ENCODE results near the gene CHSY3. TPM values are rescaled to one million over a fixed set of nuclear protein-coding genes. Genes with fewer than 3 reads are reported as not detected.

The CHSY3 gene
- polyA plus RNA-seq, 10 donors: 4.3 to 7.2 (median 5.6) TPM

DNA sequence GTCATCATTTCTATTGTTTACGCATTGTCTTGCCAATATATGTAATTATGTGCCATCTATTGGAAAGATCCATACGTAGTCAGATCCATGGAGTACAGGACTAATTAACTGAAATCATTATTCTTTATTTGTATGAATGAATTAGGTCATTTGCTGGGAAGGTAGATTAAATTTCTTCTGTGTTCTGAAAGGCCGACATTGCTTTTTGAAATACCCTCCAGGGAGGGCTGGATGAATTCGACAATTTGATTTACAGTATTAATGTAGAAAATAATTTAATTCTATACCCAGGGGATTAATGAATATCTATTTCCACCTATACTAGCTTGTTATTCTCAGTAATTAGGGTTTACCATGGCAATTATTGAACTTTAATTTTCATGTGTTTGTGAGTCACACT, 117.6 kb downstream of the CHSY3 start:
- DNase-seq: no peak

DNA sequence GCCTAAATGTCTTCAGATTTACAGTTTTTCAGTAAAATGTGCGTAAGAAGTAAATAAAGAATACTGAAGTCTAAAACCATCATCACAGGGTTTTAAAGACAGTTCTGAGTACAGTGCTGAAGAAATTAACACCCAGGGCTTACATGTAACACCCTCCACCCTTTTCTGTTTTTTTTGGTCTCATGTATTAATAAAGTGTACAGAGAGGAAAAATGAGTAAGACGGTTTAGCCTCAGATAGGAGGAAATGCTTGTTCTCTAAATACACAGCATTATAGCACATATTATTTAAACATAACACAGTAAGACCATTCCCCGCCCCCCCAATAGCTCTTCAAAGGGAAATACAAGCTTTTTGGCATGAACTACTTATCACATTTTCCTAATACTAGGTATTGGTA, 119.3 kb downstream of the CHSY3 start:
- no peak for DNase-seq

DNA sequence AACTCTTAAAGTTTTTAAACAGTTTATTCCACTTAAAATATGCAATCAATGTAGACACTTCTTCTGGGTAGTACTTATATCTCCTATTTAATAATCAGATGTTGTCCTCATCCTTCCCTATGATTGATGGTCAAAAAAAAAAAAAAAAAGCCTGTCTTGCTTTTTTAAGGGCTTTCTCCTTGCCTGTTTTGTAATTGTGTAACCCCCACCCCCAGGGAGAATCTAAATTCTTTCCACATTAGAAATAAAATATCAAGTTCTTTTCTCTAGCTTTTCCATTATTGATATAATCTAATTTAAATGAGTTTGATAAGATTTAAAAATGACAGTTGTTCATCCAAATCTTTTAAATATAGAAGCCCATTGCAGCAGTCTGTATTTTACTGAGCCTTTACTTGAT, 119.7 kb downstream of the CHSY3 start:
- peak in 1 of 3 donors; percentile 19 for DNase-seq

DNA sequence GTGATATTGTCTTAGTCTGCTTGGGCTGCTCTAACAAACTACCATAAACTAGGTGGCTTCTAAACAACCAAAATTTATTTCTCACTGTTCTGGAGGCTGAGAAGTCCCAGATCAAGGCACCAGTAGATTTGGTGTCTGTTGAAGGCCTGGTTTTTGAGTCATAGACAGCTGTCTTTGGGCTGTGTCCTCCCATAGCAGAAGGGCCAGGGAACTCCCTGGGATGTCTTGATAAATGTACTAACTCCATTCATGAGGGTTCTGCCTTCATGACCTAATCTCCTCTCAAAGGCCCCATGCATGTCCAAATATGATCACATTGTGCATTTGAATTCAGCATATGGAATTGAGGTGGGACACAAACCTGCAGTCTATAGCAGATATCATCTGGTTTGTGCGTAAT, 121.2 kb downstream of the CHSY3 start:
- no peak for DNase-seq

DNA sequence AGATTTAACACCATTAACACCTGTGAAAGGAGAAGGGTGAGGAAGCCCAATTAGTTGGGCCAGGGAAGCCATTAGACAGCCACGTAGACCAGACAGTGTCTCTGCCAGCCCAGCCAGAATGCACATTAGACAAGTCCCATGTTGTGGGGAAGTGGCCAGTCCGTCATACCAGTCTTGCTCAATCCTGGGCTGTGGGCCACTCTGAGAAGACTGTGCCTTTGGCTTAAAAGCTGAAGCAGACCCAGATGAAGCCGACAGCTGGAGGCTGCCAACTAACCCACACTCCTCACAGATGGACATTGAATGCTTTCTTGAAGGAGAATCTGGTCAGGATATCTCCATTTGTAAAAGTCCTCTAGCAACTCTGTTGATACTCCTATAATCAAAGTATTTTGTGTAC, 128.5 kb downstream of the CHSY3 start:
- no peak for DNase-seq

DNA sequence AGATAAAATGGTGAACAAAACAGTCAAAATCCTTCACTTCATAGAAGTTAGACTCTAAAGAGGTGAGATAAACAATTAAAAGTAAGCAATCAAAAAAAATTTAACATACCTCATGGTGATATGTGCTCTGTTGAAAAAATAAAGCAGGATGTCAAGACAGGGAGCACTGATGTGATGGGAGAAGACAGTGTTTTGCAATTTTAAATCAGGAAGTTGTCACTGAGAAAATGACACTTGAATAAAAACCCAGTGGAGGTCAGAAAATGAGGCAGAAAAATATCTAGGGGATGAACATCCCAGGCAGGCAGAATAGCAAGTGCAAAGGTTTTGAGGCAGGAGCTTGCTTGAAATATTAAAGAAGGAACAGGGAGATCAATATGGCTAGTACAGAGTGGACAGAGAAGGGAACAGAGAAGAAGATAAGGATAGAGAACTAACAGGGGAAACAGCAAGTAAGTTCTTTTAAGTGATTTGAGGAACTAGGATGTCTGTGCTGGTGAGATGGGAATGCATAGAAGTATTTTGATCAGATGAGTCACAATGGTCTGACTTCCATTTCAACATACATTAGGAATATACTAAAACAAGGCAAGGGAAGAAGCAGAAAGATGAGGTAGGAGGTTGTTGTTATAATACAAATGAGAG, 130.4 kb downstream of the CHSY3 start:
- DNase-seq: peak in 1 of 3 donors; percentile 43

DNA sequence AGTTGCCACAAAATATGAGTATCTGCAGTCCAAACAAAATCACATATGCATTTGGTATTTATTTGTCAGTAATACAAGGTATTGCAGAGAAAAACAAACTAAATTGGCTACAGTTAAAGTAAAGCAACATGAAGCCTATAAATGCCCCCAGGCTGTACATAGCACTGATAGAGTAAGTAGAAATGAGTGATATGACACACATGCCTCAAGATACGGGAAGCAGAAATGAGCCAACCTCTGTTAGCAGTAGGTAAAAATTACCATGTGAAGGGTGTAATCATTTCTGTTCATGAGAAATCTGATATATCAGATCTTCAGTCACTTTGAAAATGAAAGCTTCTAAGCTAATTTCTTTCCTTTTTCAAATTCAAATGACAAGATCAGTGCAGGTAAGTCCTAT, 131.1 kb downstream of the CHSY3 start:
- DNase-seq: no peak

DNA sequence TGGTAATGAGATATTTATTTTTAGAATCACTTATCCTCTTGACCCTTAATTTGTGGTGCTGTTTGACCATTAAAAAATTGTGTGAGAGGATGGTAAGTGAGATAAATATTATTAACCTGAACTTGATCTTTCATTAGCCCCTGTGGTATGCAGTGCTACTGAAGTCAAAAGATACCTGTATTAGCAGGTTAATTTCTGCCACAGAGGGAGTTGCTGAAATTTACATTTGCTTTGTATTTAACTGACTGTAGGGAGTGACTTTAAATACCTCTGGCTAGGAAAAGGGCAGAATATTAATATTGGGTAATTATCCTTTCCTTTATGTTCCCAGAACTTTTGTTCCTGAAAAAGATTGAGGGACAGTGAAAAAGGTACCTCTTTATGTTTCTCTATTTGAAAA, 133.6 kb downstream of the CHSY3 start:
- no peak for DNase-seq

DNA sequence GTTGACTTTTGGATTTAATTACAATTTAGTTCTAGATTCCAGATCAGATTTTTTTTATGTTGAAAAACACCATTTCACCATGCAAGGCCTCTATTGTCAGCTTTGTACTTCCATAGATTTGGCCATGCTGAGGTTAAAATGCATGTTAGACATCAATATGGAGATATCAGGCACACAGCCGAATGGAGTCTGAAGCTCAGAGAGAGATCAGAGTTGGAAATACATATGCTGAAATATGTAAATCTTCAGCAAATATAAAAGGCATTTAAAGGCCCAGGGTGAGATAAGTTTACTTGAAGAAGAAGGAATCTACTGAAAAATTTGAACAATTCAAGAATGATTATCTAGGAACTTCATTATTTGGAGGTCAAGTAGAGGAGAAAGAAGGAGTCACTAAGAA, 139.6 kb downstream of the CHSY3 start:
- no peak for DNase-seq

DNA sequence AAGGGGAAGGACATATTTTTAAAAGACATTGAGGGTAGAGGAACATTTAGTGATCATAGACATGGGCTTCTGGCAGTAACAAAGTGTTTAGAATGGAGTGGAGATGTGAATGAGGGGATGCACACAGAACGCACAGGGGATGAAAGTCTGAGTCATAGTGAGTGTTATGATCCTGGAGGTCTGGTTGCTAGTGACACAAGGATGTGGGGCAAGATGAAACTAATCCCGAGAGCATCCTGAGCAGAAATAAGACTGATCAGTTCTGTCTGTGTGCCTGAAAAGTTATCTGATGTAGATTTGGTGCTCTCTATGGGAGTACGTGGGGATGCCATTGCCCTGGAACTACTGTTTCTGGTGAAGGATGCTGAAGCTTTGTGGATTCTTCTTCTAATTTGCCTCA, 141.1 kb downstream of the CHSY3 start:
- DNase-seq: peak in 1 of 3 donors; percentile 39

DNA sequence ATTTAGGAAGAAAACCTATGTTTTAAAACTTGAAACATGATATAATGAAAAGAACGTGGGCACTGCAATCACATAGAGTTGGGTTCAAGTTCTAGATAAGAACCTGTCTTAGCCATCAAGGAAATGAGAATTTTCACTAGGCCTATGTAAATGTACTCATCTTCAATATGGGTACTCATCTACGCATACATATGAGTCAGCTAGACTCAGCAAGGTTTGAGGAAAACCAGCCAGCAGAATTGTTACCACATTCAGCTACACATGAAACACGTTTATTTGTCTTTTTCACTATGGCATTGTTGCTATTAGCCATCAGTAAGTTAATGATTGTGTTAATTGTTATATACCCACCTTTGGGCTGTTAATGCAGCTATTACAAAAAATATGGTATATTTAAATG, 146.3 kb downstream of the CHSY3 start:
- DNase-seq: no peak

DNA sequence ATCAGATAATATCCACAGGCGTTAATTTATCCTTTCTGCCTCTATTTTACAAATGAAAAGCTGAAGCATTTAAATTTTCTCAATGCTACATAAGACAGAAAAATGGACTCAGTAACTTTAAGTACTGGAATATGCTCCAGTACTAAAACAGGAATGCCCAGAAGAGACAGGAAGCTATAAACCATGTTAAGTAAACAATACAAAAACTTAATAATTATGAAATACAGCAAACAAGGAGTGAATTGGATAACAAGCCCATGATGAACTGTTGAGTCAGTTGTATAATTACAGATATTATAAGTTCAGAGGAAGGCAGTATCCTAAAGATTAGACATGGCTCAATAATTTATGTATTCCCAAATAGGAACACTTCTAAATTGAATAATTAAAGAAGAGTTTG, 148.5 kb downstream of the CHSY3 start:
- DNase-seq: no peak

DNA sequence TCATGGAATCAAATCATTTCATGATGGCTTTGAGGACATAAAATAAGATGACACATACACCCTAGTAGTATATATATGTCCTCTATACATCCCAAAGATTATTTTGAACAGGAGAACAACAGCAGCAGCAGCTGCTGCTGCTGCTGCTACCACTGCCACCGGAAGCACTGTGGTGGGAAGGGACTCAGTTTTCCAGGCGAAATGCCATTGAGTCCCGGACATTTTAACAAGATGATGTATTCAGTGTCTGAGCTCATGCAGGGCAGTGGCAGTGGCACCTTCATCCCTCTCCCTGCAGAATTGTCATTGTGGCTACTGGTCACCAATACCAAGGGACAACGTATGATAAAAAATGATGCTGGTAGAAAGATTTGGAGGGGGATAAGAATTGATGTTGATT, 151.3 kb downstream of the CHSY3 start:
- no peak for DNase-seq

DNA sequence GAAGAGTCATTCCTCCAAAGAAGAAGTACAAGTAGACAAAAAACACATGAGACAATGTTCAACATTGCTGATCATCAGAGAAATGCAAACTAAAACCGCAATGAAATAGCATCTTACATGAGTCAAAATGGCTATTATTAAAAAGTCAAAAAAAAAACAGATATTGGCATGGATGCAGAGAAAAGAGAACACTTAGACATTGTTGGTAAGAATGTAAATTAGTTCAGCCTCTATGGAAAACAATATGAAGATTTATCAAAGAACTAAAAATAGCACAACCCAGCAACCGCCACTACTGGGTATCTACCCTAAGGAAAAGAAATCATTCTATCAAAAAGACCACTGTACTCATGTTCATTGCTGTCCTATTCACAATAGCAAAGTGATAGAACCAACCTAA, 157.5 kb downstream of the CHSY3 start:
- no peak for DNase-seq

DNA sequence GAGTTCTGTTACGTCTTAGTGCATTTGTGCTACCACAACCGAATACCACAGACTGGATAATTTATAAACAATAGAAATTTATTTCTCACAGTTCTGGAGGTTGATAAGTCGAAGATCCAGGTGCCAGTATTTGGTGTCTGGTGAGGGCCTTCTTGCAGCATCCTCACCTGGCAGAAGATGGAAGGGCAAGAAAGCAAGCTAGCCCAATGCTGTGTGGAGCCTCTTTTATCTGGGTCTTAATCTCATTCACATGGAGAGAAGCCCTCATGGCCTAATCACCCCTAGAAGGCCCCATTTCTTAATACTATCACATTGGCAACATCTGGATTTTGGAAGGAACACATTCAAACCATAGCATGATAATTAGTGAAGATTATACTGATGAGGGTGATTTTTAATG, 159.3 kb downstream of the CHSY3 start:
- DNase-seq: no peak

DNA sequence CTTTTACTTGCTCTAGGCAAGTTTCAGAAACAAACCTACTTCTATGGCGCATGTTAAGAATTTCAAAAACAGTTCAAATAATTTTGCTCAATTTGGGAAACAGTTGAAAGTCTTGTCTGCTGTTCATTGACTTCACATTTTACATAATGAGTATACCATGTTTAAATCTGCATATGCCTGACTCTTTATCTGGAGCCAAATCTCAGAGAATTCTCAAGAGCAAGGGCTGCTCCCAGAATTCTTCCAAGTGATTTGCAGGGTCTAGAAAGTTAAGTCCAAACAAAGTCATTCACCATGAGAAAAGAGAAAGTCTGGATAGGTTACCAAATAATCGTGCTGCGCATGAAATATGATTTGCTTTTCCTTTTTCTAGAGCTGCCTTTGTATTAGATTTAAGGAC, 160.2 kb downstream of the CHSY3 start:
- DNase-seq: no peak

DNA sequence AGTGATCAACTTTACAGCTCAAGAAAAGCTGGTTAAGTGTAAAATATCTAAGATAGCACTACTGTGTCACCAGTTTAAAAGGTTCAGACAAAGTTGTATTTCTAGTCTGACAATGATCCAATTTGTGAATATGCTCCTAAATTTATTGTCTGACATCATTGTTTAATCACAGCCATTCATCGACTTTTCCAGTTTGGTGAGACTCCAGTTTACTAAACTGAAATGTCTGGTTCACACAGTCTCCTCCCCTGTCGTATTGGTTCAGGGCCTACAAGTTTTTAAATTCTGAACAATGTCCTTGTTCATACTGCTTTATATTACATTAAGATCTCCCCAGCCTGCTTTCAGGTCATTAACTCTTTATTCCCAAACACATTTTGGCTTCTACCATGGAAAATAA, 161.4 kb downstream of the CHSY3 start:
- DNase-seq: peak in 1 of 3 donors; percentile 14

DNA sequence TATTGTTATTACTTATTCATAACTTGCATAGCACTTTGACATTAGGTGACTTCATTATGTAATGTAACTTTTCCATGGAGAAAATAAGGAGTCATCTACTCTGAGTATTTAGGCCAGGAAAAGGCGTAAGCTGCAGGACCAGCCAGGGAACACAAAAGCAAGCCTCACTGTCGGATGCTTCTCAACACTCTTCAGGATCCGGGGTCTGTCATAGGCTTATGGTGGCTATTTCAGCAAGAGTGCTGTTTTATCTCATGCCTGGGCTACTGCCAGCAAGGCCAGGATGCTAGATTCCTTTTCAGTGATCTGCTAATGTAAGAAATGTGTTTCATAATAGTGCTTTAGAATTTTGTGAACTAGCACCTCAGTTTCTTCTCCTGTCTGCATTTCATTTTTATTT, 162.4 kb downstream of the CHSY3 start:
- DNase-seq: peak in 2 of 3 donors; percentile 8 to 17

DNA sequence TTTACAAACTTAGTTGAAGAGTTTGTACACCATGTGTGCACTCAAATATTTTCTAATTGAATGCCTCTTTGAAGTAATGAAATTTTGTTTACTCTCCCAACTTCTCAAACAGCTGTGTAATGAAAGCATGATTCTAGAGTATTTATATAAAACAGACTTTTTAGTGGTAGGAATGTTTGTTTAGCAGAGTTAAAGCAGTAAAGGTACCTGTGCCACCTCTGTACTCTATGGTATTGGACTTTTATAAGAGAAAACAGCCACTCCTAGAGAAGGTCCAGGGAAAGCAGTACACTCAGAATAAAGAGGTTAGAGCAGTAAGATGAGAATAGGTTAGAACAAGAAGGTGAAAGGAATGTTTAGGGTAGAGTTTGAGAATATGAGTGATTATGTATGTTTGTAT, 163.1 kb downstream of the CHSY3 start:
- DNase-seq: no peak

DNA sequence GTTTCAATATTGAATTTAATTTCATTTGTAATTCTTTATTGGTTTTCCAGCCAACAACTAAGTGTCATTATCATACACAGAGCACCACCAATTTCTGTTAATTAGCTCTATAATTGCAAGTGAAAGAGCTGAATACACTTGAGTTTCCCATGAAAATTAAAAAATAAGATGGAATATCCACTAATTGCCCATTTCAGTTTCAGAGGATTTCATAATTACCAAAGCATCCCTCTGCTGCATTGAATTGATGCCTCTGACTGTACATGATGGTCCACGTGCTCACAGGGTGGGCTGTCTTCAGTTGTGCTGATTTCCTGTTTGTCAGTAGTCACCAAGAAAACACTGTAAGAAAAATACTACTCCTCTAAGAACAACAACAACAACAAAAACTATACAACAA, 163.8 kb downstream of the CHSY3 start:
- no peak for DNase-seq

DNA sequence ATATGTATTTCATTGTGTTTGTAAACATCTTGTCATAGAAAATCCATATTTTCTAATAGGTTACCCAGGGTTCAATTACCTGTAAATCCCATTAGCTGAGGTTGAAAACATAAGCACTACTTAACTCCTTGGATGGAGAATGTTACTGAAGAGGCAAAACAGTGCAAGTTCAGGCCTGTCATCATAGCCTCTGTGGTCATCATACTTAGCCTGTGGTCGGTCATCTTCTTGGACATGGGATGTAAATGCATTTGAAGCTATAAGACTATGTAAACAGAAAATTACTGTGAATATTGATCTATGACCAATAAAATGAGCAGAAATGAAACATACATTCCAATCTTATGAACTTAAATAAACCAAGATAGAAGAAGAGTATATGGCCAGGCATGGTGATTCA, 164.7 kb downstream of the CHSY3 start:
- no peak for DNase-seq

DNA sequence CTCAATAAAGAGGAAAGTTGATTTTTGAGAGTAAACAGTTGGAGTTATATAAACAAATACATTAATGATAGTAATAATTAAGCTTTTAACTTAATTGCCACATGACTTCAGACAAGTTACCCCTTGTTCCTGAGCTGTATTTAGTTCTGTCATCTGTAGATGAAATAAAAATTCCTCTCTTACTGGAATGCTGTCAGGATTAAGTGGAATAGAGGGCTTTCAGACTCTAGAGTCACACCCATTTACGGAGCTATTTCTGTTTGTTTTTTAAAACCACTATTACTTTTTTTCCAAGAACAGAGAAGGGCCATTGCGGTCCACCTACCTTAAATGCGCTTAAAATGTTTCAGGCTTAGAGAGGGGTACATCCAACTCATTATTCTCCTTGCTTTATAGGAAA, 170.6 kb downstream of the CHSY3 start:
- no peak for DNase-seq

DNA sequence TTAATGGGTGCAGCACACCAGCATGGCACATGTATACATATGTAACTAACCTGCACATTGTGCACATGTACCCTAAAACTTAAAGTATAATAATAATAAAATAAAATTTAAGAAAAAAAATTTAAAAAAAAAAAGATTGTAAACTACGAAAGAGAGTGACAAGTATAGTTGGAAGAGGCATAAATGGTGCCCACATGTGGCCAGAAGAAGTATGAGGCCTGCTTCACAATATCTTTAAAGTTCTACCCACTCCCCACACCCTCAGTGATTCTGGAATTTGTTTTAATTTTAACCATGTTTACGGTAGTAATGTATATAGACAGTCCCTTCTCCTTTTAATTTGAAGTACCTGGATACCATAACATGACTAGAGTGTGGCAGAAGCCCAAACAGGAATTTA, 172.7 kb downstream of the CHSY3 start:
- DNase-seq: no peak

DNA sequence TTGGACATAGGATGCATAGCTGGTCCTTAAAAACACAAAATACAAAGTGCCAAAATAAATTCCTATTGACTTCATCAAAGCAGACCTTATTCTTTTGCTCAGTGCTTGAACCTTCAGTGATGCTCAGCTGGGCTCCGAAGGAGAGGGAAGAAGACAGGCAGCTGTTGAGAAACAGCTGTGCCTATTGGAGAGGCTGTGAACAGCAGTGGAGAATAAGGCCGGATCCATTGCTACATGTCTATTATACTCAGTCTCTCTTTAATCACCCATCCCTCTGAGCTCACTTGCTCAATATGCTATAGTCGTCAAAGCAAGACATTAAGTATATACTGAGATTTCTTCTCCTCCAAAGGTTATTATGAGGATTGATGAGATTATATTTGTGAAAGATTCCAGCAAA, 174.4 kb downstream of the CHSY3 start:
- no peak for DNase-seq

Measured in muscle of back (tissue), 11 donors.